GM13976 (cell line): ENCODE results near the gene HMX1.

Experiments used
- DNase-seq: peaks from one replicate; pipeline ENCODE4 v3.0.0; 2012; ENCODE audit warnings: low spot score
- CTCF ChIP-seq: IDR thresholded peaks from 2 replicates; pipeline ENCODE4 v1.5.1; 2012; ENCODE audit warnings: borderline replicate concordance, mild to moderate bottlenecking; ENCODE audit not compliant: insufficient read depth; ENCODE audit errors: extremely low read depth, missing control alignments, control extremely low read depth
- in situ Hi-C: fragments of 300-500 bp; cut with MboI; formaldehyde crosslinking; loops from one replicate; pipeline ENCODE4 v1.12.0; 2022; ENCODE audit warnings: low sequenced_read_pairs, mixed read lengths, inconsistent platforms; ENCODE audit not compliant: unreplicated experiment

The HMX1 gene

DNA sequence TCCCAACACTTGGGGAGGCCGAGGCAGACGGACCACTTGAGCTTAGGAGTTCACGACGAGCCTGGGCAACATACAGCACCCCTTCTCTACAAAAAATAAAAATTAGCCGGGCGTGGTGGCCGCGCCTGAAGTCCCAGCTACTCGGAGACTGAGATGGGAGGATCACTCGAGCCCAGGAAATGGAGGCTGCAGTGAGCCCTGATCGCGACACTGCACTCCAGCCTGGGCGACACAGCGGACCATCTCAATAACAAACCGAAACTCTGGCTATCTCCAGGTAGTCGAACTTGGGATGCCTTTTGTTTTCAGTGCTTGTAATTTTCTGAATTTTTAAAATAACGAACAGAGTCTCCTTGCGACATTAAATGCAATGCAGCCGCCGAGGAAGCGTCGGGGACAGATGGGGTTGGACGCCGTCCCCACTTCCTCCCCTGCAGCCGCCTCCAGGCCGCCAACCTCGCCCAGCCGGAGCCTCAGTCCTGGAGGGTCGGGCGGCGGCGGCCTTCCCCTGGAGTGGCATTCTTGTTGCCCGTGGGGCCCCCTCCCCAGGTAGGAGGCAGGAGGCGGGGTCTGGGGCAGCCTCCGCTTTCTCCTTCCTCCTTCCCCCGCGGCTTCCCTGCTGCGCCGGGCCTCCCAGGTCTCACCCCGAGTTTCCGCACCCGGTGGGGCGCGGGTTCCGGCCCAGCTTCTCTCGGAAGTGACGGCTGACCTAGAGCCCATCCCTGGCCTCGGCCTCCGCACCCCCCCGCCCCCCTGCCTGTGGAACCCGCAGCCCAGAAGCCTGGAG is 14.6 kb downstream of the HMX1 start:
- in situ Hi-C loops = no loop called here
- no peak for TF ChIP-seq CTCF
- DNase-seq = no peak

- TF ChIP-seq CTCF = no peak
- in situ Hi-C loops = no loop called here
- DNase-seq = no peak
These were observed 15.8 kb downstream of the HMX1 start for GRCh38 chr4:8855818-8856245.

GRCh38 chr4:8854931-8855330 is 16.7 kb downstream of the HMX1 start:
- no peak for TF ChIP-seq CTCF
- in situ Hi-C loops = no loop called here
- no peak for DNase-seq

- DNase-seq = no peak
- TF ChIP-seq CTCF = no peak
- in situ Hi-C loops = no loop called here
These were observed 17.6 kb downstream of the HMX1 start for GRCh38 chr4:8854016-8854415.

GRCh38 chr4:8853249-8853648 is 18.4 kb downstream of the HMX1 start:
- DNase-seq = no peak
- TF ChIP-seq CTCF = no peak
- in situ Hi-C loops = no loop called here

- in situ Hi-C loops = no loop called here
- no peak for TF ChIP-seq CTCF
These were observed 19.4 kb downstream of the HMX1 start for GRCh38 chr4:8852118-8852704.

More at GRCh38 chr4:8852118-8852704, 19.4 kb downstream of the HMX1 start:
- DNase-seq = no peak
